OCI-LY1 (cell line): ENCODE data around the gene TAS1R2.

Experiments
- H2AFZ ChIP-seq: fragments of 200-600 bp; sonication (generic), shearing (Covaris generic); 2 replicates; pipeline ENCODE4 v1.6.0; 2014; ENCODE audit warnings: antibody characterized with exemption, mild to moderate bottlenecking, low read length
- H3F3A ChIP-seq: fragments of 200-600 bp; sonication (generic), shearing (Covaris generic); 2 replicates; pipeline ENCODE4 v1.6.0; 2014; ENCODE audit warnings: mild to moderate bottlenecking, antibody characterized with exemption, low read length, moderate library complexity; ENCODE audit not compliant: insufficient read depth
- H3K27ac ChIP-seq: fragments of 200-600 bp; sonication (generic); 2 replicates; pipeline ENCODE4 v1.5.1; 2014; ENCODE audit warnings: low read length, mixed run types, mild to moderate bottlenecking, low read depth; ENCODE audit not compliant: poor library complexity, severe bottlenecking
- H3K27me3 ChIP-seq: fragments of 200-600 bp; sonication (generic); 2 replicates; pipeline ENCODE4 v1.6.0; 2014; ENCODE audit warnings: antibody characterized with exemption, mild to moderate bottlenecking, low read length, moderate library complexity; ENCODE audit not compliant: insufficient read depth
- H3K36me3 ChIP-seq: fragments of 200-600 bp; sonication (generic); 2 replicates; pipeline ENCODE4 v1.6.1; 2014; ENCODE audit warnings: mild to moderate bottlenecking, antibody characterized with exemption, low read length, moderate library complexity, mixed read lengths; ENCODE audit not compliant: insufficient read depth
- H3K4me1 ChIP-seq: fragments of 200-600 bp; sonication (generic); 2 replicates; pipeline ENCODE4 v1.5.1; 2014; ENCODE audit warnings: mild to moderate bottlenecking, low read length, moderate library complexity; ENCODE audit not compliant: insufficient read depth, severe bottlenecking
- H3K4me2 ChIP-seq: fragments of 200-600 bp; sonication (generic), shearing (Covaris generic); 2 replicates; pipeline ENCODE4 v1.6.1; 2014; ENCODE audit warnings: low read length
- H3K4me3 ChIP-seq: fragments of 200-600 bp; sonication (generic); 2 replicates; pipeline ENCODE4 v1.5.1; 2014; ENCODE audit warnings: low read length, low read depth, mild to moderate bottlenecking, mixed read lengths; ENCODE audit not compliant: poor library complexity, severe bottlenecking
- H3K79me2 ChIP-seq: fragments of 200-600 bp; shearing (Covaris generic); 2 replicates; pipeline ENCODE4 v1.6.1; 2016; ENCODE audit warnings: mixed run types, low read length, mixed read lengths; ENCODE audit not compliant: insufficient read depth
- H3K9ac ChIP-seq: fragments of 200-600 bp; sonication (generic), shearing (Covaris generic); 2 replicates; pipeline ENCODE4 v1.6.1; 2014; ENCODE audit warnings: mild to moderate bottlenecking, low read length, mixed read lengths
- H3K9me2 ChIP-seq: fragments of 200-600 bp; sonication (generic), shearing (Covaris generic); 2 replicates; pipeline ENCODE4 v1.6.1; 2014; ENCODE audit warnings: low read depth, mild to moderate bottlenecking, low read length, mixed read lengths
- H3K9me3 ChIP-seq: fragments of 200-600 bp; shearing (Covaris generic); 2 replicates; pipeline ENCODE4 v1.6.1; 2014; ENCODE audit warnings: low read length, mixed read lengths
- H4K20me1 ChIP-seq: fragments of 200-600 bp; sonication (generic), shearing (Covaris generic); 2 replicates; pipeline ENCODE4 v1.6.0; 2016; ENCODE audit warnings: mild to moderate bottlenecking, low read length; ENCODE audit not compliant: insufficient read depth
- CTCF ChIP-seq: fragments of 200-600 bp; sonication (generic), shearing (Covaris generic); IDR thresholded peaks from 2 replicates; pipeline ENCODE4 v1.5.1; 2017; ENCODE audit warnings: mild to moderate bottlenecking, antibody characterized with exemption, low read length, moderate library complexity, mixed read lengths
- EZH2 ChIP-seq: fragments of 200-600 bp; sonication (generic), shearing (Covaris generic); IDR thresholded peaks from 2 replicates; pipeline ENCODE4 v1.8.0; 2017; ENCODE audit warnings: borderline replicate concordance, mixed run types, mild to moderate bottlenecking, antibody characterized with exemption, low read length, moderate library complexity, mixed read lengths

Gene TAS1R2

GRCh38 chr1:18794561-18794960 is 64.9 kb downstream of the TAS1R2 start:
- Histone ChIP-seq H3K4me1 (no peaks in the 10 kb centered on the region), H3K9me2 (no peaks in the 10 kb centered on the region), H3K36me3 (no peaks in the 10 kb centered on the region), H3K79me2 (no peaks in the 10 kb centered on the region), H3F3A (no peaks in the 10 kb centered on the region), H2AFZ (no peak overlapping the region), H3K4me3 (no peak overlapping the region), H3K27ac (no peak overlapping the region), H3K4me2 (no peak overlapping the region), H3K9ac (no peak overlapping the region), H3K9me3 (no peaks in the 10 kb centered on the region), H4K20me1 (no peaks in the 10 kb centered on the region), H3K27me3 (peaks cover 7% of the 10 kb centered on the region; the same call in 1 of the 2 replicates)
- TF ChIP-seq CTCF (no peak), EZH2 (no peak)

GRCh38 chr1:18794051-18794450 is 65.4 kb downstream of the TAS1R2 start:
- Histone ChIP-seq H3K79me2 (no peaks in the 10 kb centered on the region), H3K4me1 (no peaks in the 10 kb centered on the region), H3F3A (no peaks in the 10 kb centered on the region), H4K20me1 (no peaks in the 10 kb centered on the region), H3K9ac (no peak overlapping the region), H2AFZ (no peak overlapping the region), H3K27ac (no peak overlapping the region), H3K9me3 (no peaks in the 10 kb centered on the region), H3K4me2 (no peak overlapping the region), H3K4me3 (no peak overlapping the region), H3K9me2 (no peaks in the 10 kb centered on the region), H3K27me3 (peaks cover 7% of the 10 kb centered on the region; the same call in 1 of the 2 replicates), H3K36me3 (no peaks in the 10 kb centered on the region)
- TF ChIP-seq EZH2 (no peak), CTCF (no peak)

GRCh38 chr1:18793164-18793563 is 66.3 kb downstream of the TAS1R2 start:
- H3K79me2 ChIP-seq = no peaks in the 10 kb centered on the region
- peaks cover 7% of the 10 kb centered on the region; the same call in 1 of the 2 replicates for H3K27me3 ChIP-seq

More at GRCh38 chr1:18793164-18793563, 66.3 kb downstream of the TAS1R2 start:
- TF ChIP-seq EZH2 (no peak), CTCF (no peak)
- H4K20me1 ChIP-seq = no peaks in the 10 kb centered on the region
- H3K4me3 ChIP-seq = no peak overlapping the region
- no peak overlapping the region for H2AFZ ChIP-seq
- no peak overlapping the region for H3K9ac ChIP-seq
- no peaks in the 10 kb centered on the region for H3K9me2 ChIP-seq
- no peaks in the 10 kb centered on the region for H3K36me3 ChIP-seq
- H3K27ac ChIP-seq = no peak overlapping the region
- H3K9me3 ChIP-seq = no peaks in the 10 kb centered on the region
- H3K4me2 ChIP-seq = no peak overlapping the region
- H3K4me1 ChIP-seq = no peaks in the 10 kb centered on the region
- no peaks in the 10 kb centered on the region for H3F3A ChIP-seq
